Ureter (tissue), 1 donor: ENCODE measurements around the gene RBBP8NL. TPM values are rescaled to one million over a fixed set of nuclear protein-coding genes. Genes with fewer than 3 reads are reported as not detected.
"Not testable (repeated sequence)": the region's sequence is repeated elsewhere in the genome, so short reads cannot be mapped to it uniquely, and the experiment has no call there.

ENCODE experiments used
- DNase-seq: peaks from one replicate; pipeline ENCODE4 v3.0.0-alpha.2; 2020; ENCODE audit warnings: low spot score
- total RNA-seq: library from RNA; stranded (reverse); gene quantifications from one replicate; pipeline ENCODE4 v1.2.4, GENCODE V29; 2023
- donor health status: DM: yes; HTN: yes; CAD: no.

The RBBP8NL gene
- total RNA-seq, 1 donor from 2014 or later: 11.4 TPM

GRCh38 chr20:62376112-62377063 lies 51.0 kb downstream of the RBBP8NL start:
- no peak for DNase-seq

DNA sequence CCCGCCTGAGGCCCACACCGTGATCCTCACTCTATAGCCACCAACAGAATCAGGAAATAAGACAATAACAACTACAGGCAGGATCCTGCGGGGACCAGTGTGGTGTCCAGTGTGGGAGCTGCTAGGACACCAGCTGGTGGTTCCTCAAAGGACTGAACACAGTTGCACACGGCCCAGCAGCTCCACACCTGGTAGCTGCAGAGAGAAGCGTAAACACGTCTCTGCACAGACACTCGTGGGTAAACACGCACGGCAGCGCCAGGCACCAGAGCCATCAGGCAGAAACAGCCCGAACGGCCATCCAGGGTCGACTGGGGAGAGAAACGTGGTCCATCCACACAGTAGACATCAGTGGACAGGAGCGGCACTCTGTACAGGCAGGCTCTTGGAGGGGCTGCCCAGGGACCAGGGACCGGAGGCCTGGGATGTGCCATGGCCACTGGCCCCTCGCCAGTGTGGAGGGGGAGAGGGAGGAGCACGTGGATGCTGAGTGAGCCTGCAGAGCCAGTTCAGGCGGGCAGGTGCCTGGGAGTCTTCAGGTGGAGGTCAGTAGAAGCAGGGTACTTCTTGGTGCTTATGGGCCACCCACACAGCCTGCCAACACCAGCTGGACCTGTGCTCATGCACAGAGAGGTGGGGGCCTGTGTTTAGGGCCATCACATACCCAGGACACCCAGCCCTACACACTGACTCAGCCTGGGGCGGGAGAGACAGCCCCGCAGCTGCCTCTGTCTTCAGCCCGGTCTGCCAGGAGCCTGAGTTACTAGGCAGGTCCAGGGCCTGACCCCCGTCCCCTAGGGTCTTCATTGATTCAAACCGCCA lies 52.8 kb downstream of the RBBP8NL start:
- no peak for DNase-seq

- DNase-seq: not testable (repeated sequence)
Measured at GRCh38 chr20:62373631-62374179, 53.6 kb downstream of the RBBP8NL start.

GRCh38 chr20:62372042-62372993 lies 55.0 kb downstream of the RBBP8NL start:
- DNase-seq: no peak

DNA sequence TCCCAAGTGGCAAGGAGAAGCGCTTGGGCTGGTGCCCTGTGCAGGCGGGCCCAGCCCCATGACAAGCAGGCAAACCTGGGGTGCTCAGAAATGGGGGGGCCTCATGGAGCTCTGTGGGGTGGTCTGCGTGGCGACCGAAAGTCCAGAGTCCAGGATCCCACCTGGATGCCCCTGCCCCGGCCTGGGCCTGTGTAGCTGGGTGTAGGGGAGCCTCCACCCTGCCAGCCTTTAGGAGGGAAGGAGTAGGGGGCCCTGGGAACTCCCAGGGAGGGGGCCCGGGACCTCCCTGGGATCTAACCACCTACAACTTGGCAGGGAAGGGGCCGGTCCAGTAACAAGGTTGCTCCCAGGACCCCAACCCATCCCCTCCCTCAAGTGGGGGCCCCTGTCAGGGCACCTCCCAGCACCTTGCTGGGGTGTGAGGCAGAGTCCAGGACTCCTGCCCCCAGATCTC lies 55.7 kb downstream of the RBBP8NL start:
- DNase-seq: no peak

GRCh38 chr20:62370807-62371587 lies 56.3 kb downstream of the RBBP8NL start:
- DNase-seq: no peak

GRCh38 chr20:62370115-62370806 lies 57.1 kb downstream of the RBBP8NL start:
- no peak for DNase-seq

DNA sequence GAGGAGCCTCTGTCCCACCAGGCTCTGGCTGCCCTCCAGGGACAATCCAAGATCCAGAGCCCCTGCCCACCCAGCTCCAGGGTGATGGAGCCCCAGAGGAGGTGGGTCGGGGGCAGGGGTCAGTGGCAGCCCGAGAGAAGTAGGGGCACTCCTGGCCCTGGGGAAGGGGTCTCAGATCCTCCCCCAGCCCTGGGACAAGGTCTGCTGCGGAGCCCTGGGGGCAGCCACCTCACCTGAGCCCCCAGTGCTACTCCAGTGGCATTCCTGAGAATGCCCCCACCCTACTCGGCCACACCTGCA lies 57.6 kb downstream of the RBBP8NL start:
- no peak for DNase-seq

- DNase-seq: no peak
Measured at GRCh38 chr20:62368976-62369814, 58.1 kb downstream of the RBBP8NL start.

DNA sequence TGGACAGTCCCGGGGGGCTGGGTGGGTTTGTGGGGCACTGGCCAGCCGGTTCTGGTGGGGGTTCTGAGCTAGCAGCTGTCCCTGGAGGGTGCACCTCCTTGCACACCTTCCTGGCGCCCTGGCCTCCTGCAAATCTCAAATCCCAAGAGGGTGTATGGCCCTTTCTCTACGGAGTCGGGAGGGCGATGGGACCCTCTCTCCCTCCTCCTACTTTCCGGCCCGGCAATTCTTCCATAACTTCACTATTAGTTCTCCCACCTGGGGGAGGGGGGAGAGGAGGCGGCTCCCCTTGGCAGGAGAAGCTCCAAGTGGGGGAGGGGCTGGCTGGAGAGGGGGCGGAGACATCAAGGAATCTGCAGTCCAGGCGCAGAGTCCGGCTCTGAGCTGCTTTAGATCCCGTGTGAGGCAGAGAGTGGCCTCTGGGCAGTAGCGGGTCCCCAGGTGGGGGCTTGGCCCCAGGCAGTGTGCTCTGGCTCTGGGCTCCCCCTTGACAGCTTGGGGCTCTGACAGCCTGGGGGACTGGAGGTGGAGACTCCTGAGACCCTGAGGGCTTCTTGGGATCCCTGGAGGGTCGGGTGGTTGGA lies 58.9 kb downstream of the RBBP8NL start:
- no peak for DNase-seq

DNA sequence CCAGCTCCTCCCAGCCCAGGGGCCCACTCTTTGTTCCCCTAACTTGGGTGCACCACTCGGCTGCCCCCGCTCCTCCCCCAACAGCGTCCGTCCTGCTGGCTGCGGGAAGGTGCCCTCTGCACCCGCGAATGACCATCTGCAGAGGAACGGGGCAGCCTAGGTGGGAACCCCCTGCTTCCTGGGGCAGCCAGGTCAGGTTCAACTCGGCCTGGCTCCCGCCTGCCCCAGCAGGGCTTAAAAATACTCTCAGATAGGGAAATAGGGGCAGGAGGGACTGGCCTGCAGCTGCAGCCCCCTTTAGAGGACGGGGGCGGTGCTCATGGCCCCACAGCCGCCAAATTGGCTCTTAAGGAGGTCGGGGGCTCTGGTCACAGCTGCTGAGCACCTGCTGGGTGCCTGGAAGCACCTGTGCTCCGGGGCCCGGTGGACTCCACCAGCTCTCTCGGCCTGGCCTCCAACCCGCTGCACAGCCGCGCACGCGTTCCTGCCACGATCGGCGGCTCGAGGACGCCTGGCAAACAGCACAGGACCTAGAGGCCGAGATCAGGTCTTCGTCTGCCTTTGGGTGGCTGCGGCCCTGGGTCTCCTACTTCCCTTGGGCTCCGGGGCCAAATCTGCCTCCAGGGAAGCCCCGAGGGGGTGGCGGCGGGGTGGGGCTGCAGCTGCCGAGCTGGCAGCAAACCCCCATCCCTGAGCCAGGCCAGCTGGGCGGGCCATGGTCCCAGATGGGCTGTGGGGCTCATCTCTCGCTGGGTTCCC lies 59.5 kb downstream of the RBBP8NL start:
- DNase-seq: no peak

- no peak for DNase-seq
Measured at GRCh38 chr20:62367136-62367632, 60.2 kb downstream of the RBBP8NL start, which contains the start of gene LAMA5. Gene LAMA5, minus strand, starts transcription at chr20:62367312. Its CDS starts 67 bp downstream, at chr20:62367245.

GRCh38 chr20:62366370-62367135 lies 60.8 kb downstream of the RBBP8NL start:
- DNase-seq: no peak

DNA sequence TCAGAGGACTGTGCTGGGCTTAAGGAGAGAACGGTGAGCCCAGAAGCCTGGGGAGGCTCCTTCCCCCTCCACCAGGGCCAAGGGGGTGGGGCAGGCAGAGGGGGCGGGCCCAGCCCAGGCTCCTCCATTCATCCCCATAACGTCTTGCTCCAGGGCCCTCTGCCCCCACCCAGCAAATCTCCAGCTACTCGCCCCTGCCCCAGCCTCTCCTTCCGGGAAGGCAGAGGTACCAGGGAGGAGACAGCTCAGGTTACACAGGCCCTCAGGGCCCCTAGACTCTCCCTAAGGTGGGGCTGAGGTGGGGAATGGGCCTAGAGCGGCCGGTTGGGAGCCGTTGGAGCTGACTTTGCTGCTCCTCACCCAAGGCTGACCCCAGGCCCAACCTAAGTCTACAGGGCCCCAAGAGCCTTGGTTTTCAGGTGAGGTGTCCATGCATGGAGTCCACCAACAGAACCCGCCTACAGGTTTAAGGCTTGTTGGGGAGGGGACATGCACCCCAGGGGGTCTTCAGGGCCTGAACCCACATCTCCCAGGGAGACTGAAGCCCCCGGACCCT lies 61.4 kb downstream of the RBBP8NL start:
- peak; percentile 85 for DNase-seq

DNA sequence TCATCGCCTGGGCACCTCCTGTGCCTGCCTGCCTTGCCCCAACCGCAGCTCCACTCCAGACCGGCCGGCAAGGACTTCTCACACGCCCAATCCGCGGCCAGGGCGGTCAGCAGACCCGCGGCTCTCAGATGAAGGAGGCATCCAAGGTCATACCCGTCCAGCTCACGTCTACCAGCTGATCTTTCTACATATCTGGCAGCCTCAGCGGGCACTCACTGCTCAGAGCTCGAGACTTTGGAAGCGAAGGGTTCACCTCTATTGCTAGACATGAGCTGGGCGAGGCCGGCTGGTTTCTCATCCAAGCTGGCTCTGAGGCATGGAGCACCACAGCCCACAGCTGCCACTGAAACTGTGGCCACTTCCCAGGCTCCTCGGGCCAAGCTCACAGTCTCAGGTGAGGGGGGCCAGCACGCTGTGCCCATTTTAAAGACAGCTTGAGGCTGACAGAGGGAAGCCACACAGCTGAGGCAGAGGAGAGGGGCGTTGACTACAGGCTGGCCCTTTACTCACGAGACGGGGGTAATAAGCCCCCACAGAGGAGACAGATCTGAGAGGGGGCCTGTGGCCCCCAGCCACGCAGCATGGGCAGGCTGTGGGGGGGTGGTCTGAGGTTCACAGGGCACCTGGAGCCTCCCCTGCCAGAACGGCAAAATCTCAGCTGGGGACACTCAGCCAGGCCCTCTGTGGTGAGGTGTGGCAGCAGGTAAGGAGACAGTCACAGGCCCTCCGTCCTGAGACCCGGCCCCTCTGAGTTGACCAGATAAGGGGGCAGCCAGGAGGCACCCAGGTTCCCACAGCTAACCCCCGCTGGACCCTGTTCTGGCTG lies 62.2 kb downstream of the RBBP8NL start:
- peak; percentile 67 for DNase-seq
